Measurements from ENCODE around the gene ALG8.

- TF ChIP-seq POLR2A (IDR thresholded peaks at IDR 0.05; ENCODE audit: low read depth, low read length) (no peak), POLR2AphosphoS5 (IDR thresholded peaks at IDR 0.05; ENCODE audit: low read depth, low read length) (no peak)
These were observed 40.1 kb upstream of the ALG8 start for GRCh38 chr11:78179459-78180071.
